ENCODE measurements around the gene KCNJ9. TPM values are rescaled to one million over a fixed set of nuclear protein-coding genes. Genes with fewer than 3 reads are reported as not detected.

Gene KCNJ9
- total RNA-seq, 1 experiment from 2014 or later, result 0.05 TPM

- Histone ChIP-seq H3K4me1 (ENCODE audit: control insufficient read depth in 1 of 2, insufficient read depth in 2 of 2, low read length in 2 of 2) (peaks cover 3 to 13% of the 10 kb centered on the region in 2 experiments; a peak in 2 of 4 replicates), H3K27ac (ENCODE audit: low read depth, low read length) (no peak overlapping the region), H3K36me3 (ENCODE audit: control insufficient read depth in 1 of 2, insufficient read depth in 2 of 2, low read length in 2 of 2) (no peaks in the 10 kb centered on the region), H3K79me2 (ENCODE audit: insufficient read depth, low read length) (no peaks in the 10 kb centered on the region), H3K27me3 (ENCODE audit: insufficient read depth, low read length) (no peaks in the 10 kb centered on the region), H4K20me1 (ENCODE audit: insufficient read depth) (no peaks in the 10 kb centered on the region), H3K4me2 (ENCODE audit: low read length) (no peak overlapping the region), H2AFZ (ENCODE audit: low read depth, low read length, poor library complexity, severe bottlenecking) (no peak overlapping the region), H3K9me3 (ENCODE audit: control insufficient read depth in 1 of 2, insufficient read depth in 1 of 2, low read depth in 1 of 2, low read length in 2 of 2) (no peaks in the 10 kb centered on the region), H3K4me3 (replicated peaks in 1 of 2; ENCODE audit: low read depth in 1 of 2, low read length in 2 of 2) (no peak overlapping the region), H3K9me2 (ENCODE audit: insufficient read depth) (no peaks in the 10 kb centered on the region), H3K9ac (ENCODE audit: low read length) (no peak overlapping the region)
- CTCF ChIA-PET, result no interaction called here
- TF ChIP-seq CTCF (IDR thresholded peaks at IDR 0.05 in 2 of 3, conservative IDR thresholded peaks at IDR 0.05 in 1 of 3; ENCODE audit: borderline replicate concordance in 1 of 3, insufficient read depth in 1 of 3, low read depth in 2 of 3, low read length in 2 of 3), result peak in 2 of 3 experiments; percentile 13 to 15; a peak in 1 of 6 replicates
- TF ChIP-seq POLR2AphosphoS5 (IDR thresholded peaks at IDR 0.05; ENCODE audit: low read depth, low read length), result no peak
- intact Hi-C loops (cut with micrococcal nuclease), result no loop called here
- peak; percentile 35; the same call in 1 of the 2 replicates for ATAC-seq
- RAD21 ChIA-PET (ENCODE audit: low non-redundant PET in 1 of 2, low total read pairs in 2 of 2, uncharacterized antibody in 2 of 2, unreplicated experiment in 2 of 2), result no interaction called here
- POLR2A ChIA-PET, result no interaction called here
- no TSS peak for BruUV-seq (replicated peaks)
- DNase-seq (ENCODE audit: low read depth, low spot score), result no peak
Measured at GRCh38 chr1:160113407-160113806, 32.1 kb downstream of the KCNJ9 start.

GRCh38 chr1:160114085-160114484, 32.7 kb downstream of the KCNJ9 start:
- Histone ChIP-seq H3K36me3 (ENCODE audit: control insufficient read depth in 1 of 2, insufficient read depth in 2 of 2, low read length in 2 of 2) (no peaks in the 10 kb centered on the region), H3K4me2 (ENCODE audit: low read length) (no peak overlapping the region), H3K9me3 (ENCODE audit: control insufficient read depth in 1 of 2, insufficient read depth in 1 of 2, low read depth in 1 of 2, low read length in 2 of 2) (no peaks in the 10 kb centered on the region), H3K4me1 (ENCODE audit: control insufficient read depth in 1 of 2, insufficient read depth in 2 of 2, low read length in 2 of 2) (peaks cover 3 to 12% of the 10 kb centered on the region in 2 experiments; a peak in 2 of 4 replicates), H3K27ac (ENCODE audit: low read depth, low read length) (no peak overlapping the region), H3K27me3 (ENCODE audit: insufficient read depth, low read length) (no peaks in the 10 kb centered on the region), H2AFZ (ENCODE audit: low read depth, low read length, poor library complexity, severe bottlenecking) (no peak overlapping the region), H3K79me2 (ENCODE audit: insufficient read depth, low read length) (no peaks in the 10 kb centered on the region), H3K9me2 (ENCODE audit: insufficient read depth) (no peaks in the 10 kb centered on the region), H3K9ac (ENCODE audit: low read length) (no peak overlapping the region), H4K20me1 (ENCODE audit: insufficient read depth) (no peaks in the 10 kb centered on the region), H3K4me3 (replicated peaks in 1 of 2; ENCODE audit: low read depth in 1 of 2, low read length in 2 of 2) (no peak overlapping the region)
- ATAC-seq (no peak), DNase-seq (ENCODE audit: low read depth, low spot score) (no peak)
- ChIA-PET POLR2A (no interaction called here), CTCF (no interaction called here), RAD21 (ENCODE audit: low non-redundant PET in 1 of 2, low total read pairs in 2 of 2, uncharacterized antibody in 2 of 2, unreplicated experiment in 2 of 2) (no interaction called here)
- BruUV-seq (replicated peaks), result no TSS peak
- intact Hi-C loops (cut with micrococcal nuclease), result no loop called here
- TF ChIP-seq ATF3 (IDR thresholded peaks at IDR 0.05) (no peak), EZH2phosphoT487 (IDR thresholded peaks at IDR 0.05; ENCODE audit: borderline replicate concordance) (no peak), CEBPB (IDR thresholded peaks at IDR 0.05; ENCODE audit: low read depth) (no peak), ZBTB33 (IDR thresholded peaks at IDR 0.05; ENCODE audit: extremely low read depth, insufficient replicate concordance, low read length) (no peak), EZH2 (IDR thresholded peaks at IDR 0.05) (no peak), JUND (IDR thresholded peaks at IDR 0.05) (no peak), TCF7L2 (IDR thresholded peaks at IDR 0.05; ENCODE audit: borderline replicate concordance, extremely low read depth, insufficient read depth, insufficient read length) (no peak), SIN3A (IDR thresholded peaks at IDR 0.05; ENCODE audit: low read depth) (no peak), ELF1 (IDR thresholded peaks at IDR 0.05; ENCODE audit: borderline replicate concordance, low read depth) (no peak), ZNF274 (IDR thresholded peaks at IDR 0.05; ENCODE audit: low read depth, low read length) (no peak), POLR2AphosphoS5 (IDR thresholded peaks at IDR 0.05; ENCODE audit: low read depth, low read length) (no peak), RAD21 (IDR thresholded peaks at IDR 0.05; ENCODE audit: low read depth) (no peak), SP1 (IDR thresholded peaks at IDR 0.05; ENCODE audit: low read depth) (no peak), ZFX (IDR thresholded peaks at IDR 0.05) (no peak), FOSL1 (IDR thresholded peaks at IDR 0.05; ENCODE audit: low read depth) (no peak), POLR2A (IDR thresholded peaks at IDR 0.05; ENCODE audit: borderline replicate concordance, extremely low read depth, insufficient read depth, insufficient read length) (no peak)
